Osteoblast (primary cell): Measurements from ENCODE around the gene ACOX3. TPM values are rescaled to one million over a fixed set of nuclear protein-coding genes. Genes with fewer than 3 reads are reported as not detected.

ENCODE experiments used
- DNase-seq: peaks from one replicate; pipeline ENCODE4 v3.0.0; 2011; ENCODE audit warnings: low spot score, mixed read lengths; ENCODE audit not compliant: insufficient read length; ENCODE audit errors: missing footprints
- H2AFZ ChIP-seq: 2 replicates; pipeline ENCODE4 v1.6.0; 2011; ENCODE audit warnings: mild to moderate bottlenecking, low read length
- H3K27ac ChIP-seq: 2 replicates; pipeline ENCODE4 v1.5.1; 2011; ENCODE audit warnings: mild to moderate bottlenecking, low read depth, low read length, moderate library complexity
- H3K27me3 ChIP-seq: 2 replicates; pipeline ENCODE4 v1.6.0; 2012; ENCODE audit warnings: mild to moderate bottlenecking, control low read depth, inconsistent platforms, low read length, moderate library complexity; ENCODE audit not compliant: insufficient read depth
- H3K36me3 ChIP-seq: 2 replicates; pipeline ENCODE4 v1.5.1; 2011; ENCODE audit warnings: mild to moderate bottlenecking, low read length, control low read depth, moderate library complexity; ENCODE audit not compliant: insufficient read depth
- H3K4me1 ChIP-seq: 2 replicates; pipeline ENCODE4 v1.5.1; 2011; ENCODE audit warnings: mild to moderate bottlenecking, low read length, control low read depth, moderate library complexity; ENCODE audit not compliant: insufficient read depth
- H3K4me2 ChIP-seq: 2 replicates; pipeline ENCODE4 v1.6.0; 2011; ENCODE audit warnings: mild to moderate bottlenecking, low read length; ENCODE audit not compliant: insufficient read depth
- H3K4me3 ChIP-seq: fragments of 200-600 bp; sonication (generic); 3 replicates; pipeline ENCODE4 v1.5.1; 2012; ENCODE audit warnings: mild to moderate bottlenecking, low read length, inconsistent platforms; ENCODE audit not compliant: insufficient read depth
- H3K79me2 ChIP-seq: 2 replicates; pipeline ENCODE4 v1.6.0; 2012; ENCODE audit warnings: mild to moderate bottlenecking, low read length, control low read depth, inconsistent platforms; ENCODE audit not compliant: insufficient read depth
- H3K9me3 ChIP-seq: 2 replicates; pipeline ENCODE4 v1.5.1; 2011; ENCODE audit warnings: low read depth, low read length, control low read depth
- H4K20me1 ChIP-seq: 2 replicates; pipeline ENCODE4 v1.6.0; 2012; ENCODE audit warnings: mild to moderate bottlenecking, low read length, control low read depth; ENCODE audit not compliant: insufficient read depth
- CTCF ChIP-seq: IDR thresholded peaks from 2 replicates; pipeline ENCODE4 v1.5.1; 2011; ENCODE audit warnings: mild to moderate bottlenecking, low read depth, low read length, moderate library complexity; ENCODE audit errors: extremely low read depth
- total RNA-seq: library from RNA; depleted of rRNA; stranded (reverse); fragments of >200 nt; gene quantifications from 2 replicates; pipeline ENCODE4 v1.2.3, GENCODE V29; 2012

The ACOX3 gene
- total RNA-seq, 1 donor = 24.2 TPM

- H3K4me3 ChIP-seq = no peak overlapping the region
These were observed 56.0 kb downstream of the ACOX3 start for GRCh38 chr4:8384397-8385060.

DNA sequence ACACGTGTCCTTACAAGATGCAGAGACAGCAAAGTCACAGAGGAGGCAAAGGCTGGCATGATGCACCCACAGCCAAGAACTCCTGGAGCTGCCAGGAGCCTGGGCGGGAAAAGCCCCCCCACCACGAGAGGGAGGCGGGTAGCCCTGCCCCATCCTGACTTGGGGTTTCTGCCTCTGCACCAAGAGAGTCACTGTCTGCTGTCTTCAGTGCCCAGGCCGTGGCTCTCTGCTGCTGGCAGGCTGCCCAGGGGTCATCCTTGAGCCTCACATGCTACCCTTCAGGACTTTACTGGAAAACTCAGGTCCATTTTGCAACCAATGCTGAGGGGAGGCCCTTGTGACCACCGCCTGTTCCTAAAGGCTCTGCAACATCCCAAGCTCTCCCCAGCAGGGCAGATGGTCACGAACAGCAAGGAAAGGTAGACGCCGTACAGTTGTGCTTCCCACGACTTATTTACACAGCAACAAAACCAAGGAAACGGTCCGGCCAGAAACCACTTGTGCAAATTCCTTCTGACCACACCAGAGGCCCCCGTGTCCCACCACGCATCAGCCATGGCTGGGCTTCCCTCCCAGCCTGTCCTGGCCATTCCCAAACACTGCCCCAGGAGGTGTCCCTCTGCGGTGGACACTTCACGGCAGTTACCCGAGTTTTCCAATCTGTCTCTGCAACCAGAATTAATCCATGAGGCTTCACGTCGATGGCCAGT is 56.9 kb downstream of the ACOX3 start:
- H3K36me3 ChIP-seq = peaks cover 9% of the 10 kb centered on the region
- DNase-seq = peak; percentile 76
- TF ChIP-seq CTCF = no peak
- no peak overlapping the region for H3K27ac ChIP-seq
- no peak overlapping the region for H2AFZ ChIP-seq
- no peaks in the 10 kb centered on the region for H3K79me2 ChIP-seq
- H3K4me3 ChIP-seq = no peak overlapping the region
- peaks cover 3% of the 10 kb centered on the region for H3K4me1 ChIP-seq
- H3K27me3 ChIP-seq = no peaks in the 10 kb centered on the region
- peaks cover 21% of the 10 kb centered on the region for H4K20me1 ChIP-seq
- H3K4me2 ChIP-seq = no peak overlapping the region
- H3K9me3 ChIP-seq = no peaks in the 10 kb centered on the region

More at GRCh38 chr4:8384397-8385060, 56.0 kb downstream of the ACOX3 start:
- no peak overlapping the region for H3K27ac ChIP-seq
- DNase-seq = peak; percentile 48
- peaks cover 9% of the 10 kb centered on the region for H3K36me3 ChIP-seq
- TF ChIP-seq CTCF = no peak
- H3K4me1 ChIP-seq = peaks cover 3% of the 10 kb centered on the region
- H4K20me1 ChIP-seq = peaks cover 25% of the 10 kb centered on the region
- no peaks in the 10 kb centered on the region for H3K79me2 ChIP-seq
- H2AFZ ChIP-seq = no peak overlapping the region
- no peaks in the 10 kb centered on the region for H3K9me3 ChIP-seq
- no peaks in the 10 kb centered on the region for H3K27me3 ChIP-seq
- no peak overlapping the region for H3K4me2 ChIP-seq

- H4K20me1 ChIP-seq = peaks cover 21% of the 10 kb centered on the region
- H3K27me3 ChIP-seq = no peaks in the 10 kb centered on the region
- H3K9me3 ChIP-seq = no peaks in the 10 kb centered on the region
- no peaks in the 10 kb centered on the region for H3K79me2 ChIP-seq
- no peak for TF ChIP-seq CTCF
- peaks cover 9% of the 10 kb centered on the region for H3K36me3 ChIP-seq
- no peak overlapping the region for H3K4me2 ChIP-seq
- H3K4me1 ChIP-seq = peaks cover 3% of the 10 kb centered on the region
- H3K27ac ChIP-seq = no peak overlapping the region
- H3K4me3 ChIP-seq = no peak overlapping the region
- DNase-seq = peak; percentile 65
- no peak overlapping the region for H2AFZ ChIP-seq
These were observed 57.5 kb downstream of the ACOX3 start for GRCh38 chr4:8383016-8383415.

DNA sequence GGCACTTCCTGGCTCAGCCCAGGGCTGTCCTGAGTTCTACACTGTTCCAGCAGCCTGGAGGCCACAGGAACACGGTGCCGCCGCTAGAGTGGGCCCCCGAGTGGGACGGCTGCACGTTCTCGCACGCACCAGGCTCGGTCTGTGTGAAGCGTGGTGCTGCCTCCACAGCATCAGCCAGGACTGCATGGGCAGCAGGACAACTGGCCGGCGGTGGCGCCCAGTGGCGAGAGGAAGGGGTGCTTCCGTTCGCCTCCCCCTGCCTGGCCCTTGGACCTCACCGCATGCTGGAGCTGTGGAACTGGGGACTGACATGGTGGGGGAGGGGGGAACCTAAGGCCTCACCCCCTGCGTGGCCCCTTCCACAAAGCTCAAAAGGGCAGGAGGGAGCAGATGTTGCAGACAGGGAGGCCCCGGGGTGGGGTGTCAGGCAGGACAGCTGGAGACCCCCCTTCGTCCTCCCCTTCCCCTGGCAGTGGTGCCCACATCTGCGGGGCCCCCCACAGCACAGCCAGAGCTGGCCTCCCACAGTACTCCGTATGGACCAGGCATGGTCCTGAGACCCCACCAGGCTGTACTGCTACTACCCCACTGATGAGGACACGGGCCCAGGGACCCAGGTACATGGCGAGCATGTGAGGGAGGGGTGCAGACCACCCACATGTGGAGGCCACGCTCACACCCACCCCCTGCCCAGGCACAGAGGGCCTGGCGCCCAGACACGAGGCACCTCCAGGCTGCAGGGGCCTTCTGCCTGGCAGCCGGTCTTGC is 58.5 kb downstream of the ACOX3 start:
- Histone ChIP-seq H3K27ac (no peak overlapping the region), H3K9me3 (no peaks in the 10 kb centered on the region), H3K4me1 (peaks cover 3% of the 10 kb centered on the region), H3K36me3 (peaks cover 2% of the 10 kb centered on the region), H3K4me2 (no peak overlapping the region), H4K20me1 (peaks cover 21% of the 10 kb centered on the region), H2AFZ (no peak overlapping the region), H3K27me3 (no peaks in the 10 kb centered on the region), H3K4me3 (no peak overlapping the region), H3K79me2 (no peaks in the 10 kb centered on the region)
- TF ChIP-seq CTCF = no peak
- DNase-seq = peak; percentile 71
